NCI-H2029 treated with DMSO at 0.1 percent for 48 hours (cell line): Measurements from ENCODE around the gene ITGA11.

Experiments used
- DNase-seq: peaks from one replicate; lab custom pipeline; 2025; lab: John Stamatoyannopoulos, UW

Gene ITGA11

DNA sequence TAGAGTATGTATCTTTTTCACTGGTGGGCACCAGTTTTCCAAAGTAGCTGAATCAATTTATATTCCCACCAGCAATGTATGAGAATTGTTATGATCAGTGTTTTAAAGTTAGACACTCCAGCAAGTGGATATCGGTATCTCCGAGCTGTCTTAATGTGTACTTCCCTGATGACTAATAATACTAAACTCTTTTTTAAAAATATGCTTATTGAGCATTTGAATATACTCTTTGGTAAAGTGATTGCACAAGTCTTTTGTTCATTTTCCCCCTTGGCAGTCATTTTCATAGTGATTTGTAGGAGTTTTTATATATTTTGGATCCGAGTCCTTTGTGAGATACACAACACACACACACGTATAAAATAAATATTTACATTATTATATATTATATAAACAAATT is 166.9 kb downstream of the ITGA11 start:
- DNase-seq = no peak

DNA sequence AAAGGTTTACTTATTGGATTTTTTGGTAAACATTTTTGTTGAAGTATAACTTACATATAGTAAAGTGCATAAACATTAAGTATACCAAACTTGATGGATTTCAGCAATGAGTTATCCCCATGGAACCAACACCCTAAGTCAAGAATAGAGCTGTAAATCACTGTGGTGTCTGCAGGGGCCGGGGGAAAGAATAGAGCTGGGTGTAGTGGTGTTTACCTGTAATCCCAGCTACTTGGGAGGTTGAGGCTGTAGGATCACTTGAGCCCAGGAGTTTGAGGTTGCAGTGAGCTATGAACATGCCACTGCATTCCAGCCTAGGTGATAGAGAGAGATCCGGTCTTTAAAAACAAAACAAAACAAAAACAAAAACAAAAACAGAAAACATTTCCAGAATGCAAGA is 167.7 kb downstream of the ITGA11 start:
- no peak for DNase-seq

DNA sequence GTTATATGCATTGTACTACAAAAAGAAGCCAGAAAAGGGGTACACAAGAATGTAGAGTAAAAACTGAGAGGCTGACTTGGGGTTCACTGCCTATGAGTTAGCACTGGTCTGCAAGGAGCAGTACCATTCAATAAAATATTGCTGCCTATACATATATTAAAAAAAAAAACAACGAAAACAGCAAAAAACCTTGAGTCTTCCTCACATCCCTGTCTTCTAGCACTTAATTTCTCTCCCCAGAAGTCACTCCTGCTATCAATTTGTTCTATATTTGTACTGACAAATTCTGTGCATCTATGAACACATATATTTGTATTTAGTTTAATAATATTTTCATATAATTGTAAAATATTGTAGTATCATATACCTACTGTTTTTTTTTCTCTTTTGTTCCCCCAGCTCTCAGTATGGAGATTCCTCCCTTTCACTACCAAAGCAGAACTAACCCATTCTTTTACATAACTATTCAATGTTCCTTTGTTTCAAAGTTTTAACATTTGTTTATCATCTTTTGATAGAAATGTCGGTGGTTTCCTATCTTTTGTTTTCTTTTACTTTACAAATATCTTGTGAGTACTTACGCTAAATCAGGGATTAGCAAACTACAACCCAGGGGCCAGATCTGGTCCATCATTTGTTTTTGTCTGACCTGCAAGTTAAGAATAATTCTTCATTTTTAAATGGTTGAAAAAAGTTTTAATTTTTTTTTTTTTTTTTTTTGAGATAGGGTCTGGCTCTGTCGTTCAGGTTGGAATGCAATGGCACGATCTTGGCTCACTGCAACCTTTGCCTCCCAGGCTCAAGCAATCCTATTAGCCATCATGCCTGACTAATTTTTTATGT is 169.2 kb downstream of the ITGA11 start:
- no peak for DNase-seq

DNA sequence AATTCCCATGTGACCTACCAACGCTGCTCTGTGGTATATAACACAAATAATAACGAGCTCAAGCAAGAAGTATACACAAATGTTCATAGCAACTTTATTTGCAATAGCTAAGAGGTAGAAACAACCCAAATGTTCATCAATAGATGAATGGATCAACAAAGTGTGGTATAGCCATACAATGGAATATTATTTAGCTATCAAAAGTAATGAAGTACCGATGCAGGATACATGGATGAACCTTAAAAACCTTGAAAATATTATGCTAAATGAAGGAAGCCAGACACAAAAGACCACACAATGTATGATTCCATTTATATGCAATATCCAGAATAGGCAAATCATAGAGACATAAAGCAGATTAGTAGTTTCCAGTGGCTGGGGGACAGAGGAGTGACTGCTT is 170.0 kb downstream of the ITGA11 start:
- DNase-seq = no peak

DNA sequence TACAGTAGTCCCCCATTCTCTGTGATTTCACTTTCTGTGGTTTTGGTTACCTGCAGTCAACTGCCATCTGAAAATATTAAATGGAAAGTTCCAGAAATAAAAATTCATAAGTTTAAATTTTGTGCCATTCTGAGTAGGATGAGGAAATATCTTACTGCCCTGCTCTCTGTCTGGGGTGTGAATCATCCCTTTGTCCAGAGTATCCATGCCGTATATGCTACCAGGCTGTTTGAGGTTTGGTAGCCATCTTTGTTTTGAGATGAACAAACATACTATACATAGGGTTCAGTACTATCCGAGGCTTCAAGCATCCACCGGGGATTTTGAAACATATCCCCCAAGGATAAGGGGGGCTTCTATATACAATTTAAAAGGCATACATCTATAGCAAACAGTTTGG is 170.7 kb downstream of the ITGA11 start:
- DNase-seq = no peak

DNA sequence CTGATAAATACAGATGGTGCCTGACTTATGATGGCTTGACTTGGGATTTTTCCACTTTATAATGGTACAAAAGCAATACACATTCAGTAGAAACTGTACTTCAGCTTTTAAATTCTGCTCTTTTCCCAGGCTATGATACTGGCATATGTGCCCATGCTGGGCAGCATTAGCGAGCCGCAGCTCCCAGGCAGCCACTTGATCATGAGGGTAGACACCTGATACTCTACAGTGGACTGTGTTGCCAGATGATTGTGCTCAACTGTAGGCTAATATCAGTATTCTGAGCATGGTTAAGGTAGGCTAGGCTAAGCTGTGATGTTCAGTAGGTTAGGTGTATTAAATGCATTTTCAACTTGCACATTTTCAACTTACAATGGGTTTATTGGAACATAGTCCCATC is 172.1 kb downstream of the ITGA11 start:
- peak; percentile 31 for DNase-seq

DNA sequence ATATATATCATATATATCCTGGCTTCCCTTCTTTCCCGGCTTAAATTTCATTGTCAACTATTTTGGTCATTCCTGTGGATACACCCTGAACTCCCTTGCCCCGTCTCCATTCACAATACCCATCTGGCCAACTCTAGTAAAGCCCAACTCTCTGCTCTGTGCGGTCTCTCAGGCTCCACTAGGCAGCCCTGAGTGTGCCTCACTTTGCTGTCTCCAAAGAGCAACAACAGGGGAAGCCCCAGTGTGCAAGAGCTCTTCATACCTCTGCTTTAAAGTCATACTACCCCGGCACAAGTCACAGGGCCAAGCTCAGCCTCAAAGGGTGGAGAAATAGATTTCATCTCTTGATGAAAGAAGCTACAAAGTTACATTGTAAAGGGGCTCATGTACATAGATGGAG is 173.3 kb downstream of the ITGA11 start:
- DNase-seq = no peak

DNA sequence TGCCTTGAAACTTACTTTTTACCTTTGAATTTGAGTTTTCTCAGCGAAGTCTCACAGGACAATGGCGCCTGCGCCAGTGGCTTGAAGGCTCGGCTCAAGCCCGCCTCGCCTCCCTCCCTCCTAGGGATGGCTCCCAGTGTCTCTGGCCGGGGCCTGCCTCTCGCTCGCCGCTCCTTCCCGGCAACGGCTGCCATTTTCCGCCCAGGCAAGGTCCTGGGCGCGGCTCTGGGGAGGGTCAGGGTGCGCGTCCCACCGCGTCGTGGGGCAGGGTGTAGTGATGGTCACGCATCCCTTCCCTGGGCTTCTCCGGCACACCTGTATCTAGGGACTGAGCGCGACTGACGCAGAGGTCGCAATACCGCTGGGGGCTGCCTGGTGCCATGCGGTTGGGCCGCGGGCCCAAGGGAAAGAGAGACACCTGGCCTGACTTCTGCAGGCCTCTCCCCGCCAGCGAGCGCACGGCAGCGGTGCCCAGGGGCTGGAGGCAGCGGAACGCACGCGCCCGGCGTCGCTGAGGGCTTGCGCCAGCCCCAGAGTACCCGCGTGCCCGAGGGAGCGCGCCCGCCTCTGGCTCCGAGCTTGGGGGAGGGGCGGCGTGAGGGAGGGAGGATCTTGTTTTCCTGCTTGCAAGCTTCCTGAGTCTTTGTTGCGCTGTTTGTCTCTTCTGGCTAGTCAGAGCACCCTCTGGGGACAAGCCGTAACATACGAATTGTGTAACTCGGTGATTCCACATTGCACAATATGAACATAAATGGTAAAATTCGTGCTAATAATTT is 175.1 kb downstream of the ITGA11 start:
- peak; percentile 38 for DNase-seq

DNA sequence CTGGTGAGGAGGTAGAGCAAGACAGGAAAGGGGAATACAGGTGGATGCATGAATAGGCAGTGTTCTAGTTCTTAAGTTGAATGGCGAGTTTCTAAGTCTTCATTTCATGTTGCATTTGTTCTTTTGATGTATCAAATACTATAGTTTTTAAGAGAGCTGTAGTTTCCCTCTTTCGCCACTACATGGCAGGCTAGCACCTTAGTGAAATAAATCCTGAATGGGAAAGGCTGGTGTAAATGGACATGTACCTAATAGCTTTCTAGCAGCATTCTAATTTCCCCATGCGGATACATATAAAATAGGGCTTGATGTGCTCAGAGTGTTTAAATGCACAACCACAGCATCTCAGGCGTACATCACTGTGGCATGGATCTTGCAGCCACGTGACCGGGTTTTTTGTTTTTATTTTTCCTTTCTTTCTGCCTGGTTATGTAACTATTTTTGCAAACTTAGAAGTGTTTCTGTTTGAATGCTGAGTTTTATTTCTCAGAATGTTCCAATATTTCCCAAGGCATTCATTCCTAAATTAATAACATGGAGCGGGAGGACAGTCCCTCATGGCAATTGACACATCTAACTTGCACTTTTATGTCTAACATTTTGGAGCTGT is 178.9 kb downstream of the ITGA11 start:
- DNase-seq = peak; percentile 9

DNA sequence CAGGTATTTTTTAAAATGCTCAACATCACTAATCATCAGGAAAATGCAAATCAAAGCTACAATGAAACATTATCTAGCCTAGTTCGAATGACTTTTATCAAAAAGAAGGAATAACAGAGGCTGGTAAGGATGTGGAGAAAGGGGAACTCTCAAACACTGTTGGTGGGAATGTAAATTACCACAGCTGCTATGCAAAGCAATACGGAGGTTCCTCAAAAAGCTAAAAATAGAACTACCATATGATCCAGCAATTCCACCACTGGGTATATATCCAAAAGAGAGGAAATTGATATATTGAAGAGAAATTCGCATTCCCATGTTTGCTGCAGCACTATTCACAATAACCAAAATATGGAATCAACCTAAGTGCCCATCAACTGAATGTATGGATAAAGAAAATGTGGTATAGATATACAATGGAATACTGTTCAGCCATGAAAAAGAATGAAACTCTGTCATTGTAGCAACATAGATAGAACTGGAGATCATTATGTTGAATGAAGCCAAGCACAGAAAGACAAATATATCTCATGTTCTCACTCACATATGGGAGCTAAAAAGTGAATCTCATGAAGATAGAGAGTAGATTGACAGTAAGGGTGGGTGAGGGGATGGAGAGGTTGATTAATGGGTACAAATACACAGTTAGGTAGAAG is 182.8 kb downstream of the ITGA11 start:
- DNase-seq = no peak
